Measurements from ENCODE around the gene ZFR2. TPM values are rescaled to one million over a fixed set of nuclear protein-coding genes. Genes with fewer than 3 reads are reported as not detected.

Gene ZFR2
- total RNA-seq, 1 experiment from 2014 or later = not detected

- Histone ChIP-seq H4K20me1 (ENCODE audit: low read length) (no peaks in the 10 kb centered on the region), H3K79me2 (ENCODE audit: low read length) (no peaks in the 10 kb centered on the region), H3K36me3 (ENCODE audit: low read depth, low read length) (no peaks in the 10 kb centered on the region), H2AFZ (ENCODE audit: low read length) (no peak overlapping the region), H3K27ac (ENCODE audit: low read length) (no peak overlapping the region), H3K9me3 (ENCODE audit: low read length) (no peaks in the 10 kb centered on the region), H3K4me2 (ENCODE audit: low read length) (no peak overlapping the region), H3K27me3 (ENCODE audit: low read length) (no peaks in the 10 kb centered on the region), H3K4me1 (ENCODE audit: insufficient read depth, low read length) (no peaks in the 10 kb centered on the region), H3F3A (ENCODE audit: low read length, unreplicated experiment) (no peaks in the 10 kb centered on the region), H3K9ac (ENCODE audit: low read length) (no peak overlapping the region), H3K4me3 (ENCODE audit: low read length) (no peak overlapping the region), H3K9me2 (replicated peaks; ENCODE audit: low read length) (no peaks in the 10 kb centered on the region)
- ChIA-PET POLR2A (ENCODE audit: unreplicated experiment) (no interaction called here), CTCF (no interaction called here)
- DNase-seq = no peak
- ATAC-seq = no peak
- TF ChIP-seq CTCF (conservative IDR thresholded peaks at IDR 0.05; ENCODE audit: low read depth, low read length) = no peak
- no peak for TF ChIP-seq EZH2phosphoT487 (IDR thresholded peaks at IDR 0.05; ENCODE audit: borderline replicate concordance, low read length)
- no peak for TF ChIP-seq EZH2 (IDR thresholded peaks at IDR 0.05; ENCODE audit: low read length, unreplicated experiment)
- BruUV-seq (replicated peaks) = no TSS peak
- intact Hi-C loops (cut with micrococcal nuclease) = no loop called here
These were observed 58.0 kb downstream of the ZFR2 start for GRCh38 chr19:3810708-3811355.

GRCh38 chr19:3809881-3810707 lies 58.7 kb downstream of the ZFR2 start:
- CTCF ChIA-PET = no interaction called here
- H3K79me2 ChIP-seq (ENCODE audit: low read length) = no peaks in the 10 kb centered on the region
- no peak overlapping the region for H3K9ac ChIP-seq (ENCODE audit: low read length)
- no peaks in the 10 kb centered on the region for H3K9me2 ChIP-seq (replicated peaks; ENCODE audit: low read length)
- no peaks in the 10 kb centered on the region for H3K9me3 ChIP-seq (ENCODE audit: low read length)
- no peak for TF ChIP-seq EZH2 (IDR thresholded peaks at IDR 0.05; ENCODE audit: low read length, unreplicated experiment)
- no peak for TF ChIP-seq EZH2phosphoT487 (IDR thresholded peaks at IDR 0.05; ENCODE audit: borderline replicate concordance, low read length)
- TF ChIP-seq CTCF (conservative IDR thresholded peaks at IDR 0.05; ENCODE audit: low read depth, low read length) = no peak
- H3K27me3 ChIP-seq (ENCODE audit: low read length) = no peaks in the 10 kb centered on the region
- H3K4me3 ChIP-seq (ENCODE audit: low read length) = no peak overlapping the region
- no peaks in the 10 kb centered on the region for H4K20me1 ChIP-seq (ENCODE audit: low read length)
- H3K27ac ChIP-seq (ENCODE audit: low read length) = no peak overlapping the region
- H3F3A ChIP-seq (ENCODE audit: low read length, unreplicated experiment) = no peaks in the 10 kb centered on the region
- intact Hi-C loops (cut with micrococcal nuclease) = no loop called here
- no peaks in the 10 kb centered on the region for H3K36me3 ChIP-seq (ENCODE audit: low read depth, low read length)
- ATAC-seq (no peak), DNase-seq (no peak)
- no peak overlapping the region for H3K4me2 ChIP-seq (ENCODE audit: low read length)
- POLR2A ChIA-PET (ENCODE audit: unreplicated experiment) = no interaction called here
- H3K4me1 ChIP-seq (ENCODE audit: insufficient read depth, low read length) = no peaks in the 10 kb centered on the region
- no TSS peak for BruUV-seq (replicated peaks)
- H2AFZ ChIP-seq (ENCODE audit: low read length) = no peak overlapping the region
